Lung (tissue), 12 donors: ENCODE measurements around the gene AHDC1. TPM values are rescaled to one million over a fixed set of nuclear protein-coding genes. Genes with fewer than 3 reads are reported as not detected.

Source experiments
- ATAC-seq: fragments of 200-7000 bp; cut with Tn5 transposase; one replicate; pipeline ENCODE4 v1.9.1; 2020; ENCODE audit warnings: moderate number of reproducible peaks; ENCODE audit not compliant: insufficient read depth, low FRiP score
- DNase-seq, 3 donors: peaks; one replicate each; pipeline ENCODE4 v3.0.0-alpha.2; 2013 to 2017
- H3K27ac ChIP-seq, 2 donors: one replicate each; pipeline ENCODE4 v1.5.1; 2013; ENCODE audit warnings: mild to moderate bottlenecking in 2 of 2, moderate library complexity in 2 of 2, control low read depth in 1 of 2, inconsistent platforms in 1 of 2, low read depth in 1 of 2, low read length in 1 of 2
- H3K27me3 ChIP-seq, 3 donors: one replicate each; pipeline ENCODE4 v1.5.1; 2013; ENCODE audit warnings: low read length in 2 of 3; ENCODE audit not compliant: control insufficient read depth in 3 of 3, insufficient read depth in 3 of 3
- H3K36me3 ChIP-seq, 4 donors: one replicate each; pipeline ENCODE4 v1.5.1; 2013; ENCODE audit warnings: low read length in 4 of 4, mild to moderate bottlenecking in 1 of 4, moderate library complexity in 1 of 4; ENCODE audit not compliant: control insufficient read depth in 4 of 4, insufficient read depth in 4 of 4
- H3K4me1 ChIP-seq, 5 donors: one replicate each; pipeline ENCODE4 v1.5.1; 2013; ENCODE audit warnings: low read length in 5 of 5, mild to moderate bottlenecking in 2 of 5, moderate library complexity in 1 of 5; ENCODE audit not compliant: control insufficient read depth in 5 of 5, insufficient read depth in 5 of 5
- H3K4me3 ChIP-seq: one replicate; pipeline ENCODE4 v1.5.1; 2013; ENCODE audit warnings: mild to moderate bottlenecking, control low read depth, moderate library complexity
- H3K9ac ChIP-seq, 2 donors: one replicate each; pipeline ENCODE4 v1.5.1; 2013; ENCODE audit warnings: low read length in 2 of 2, control low read depth in 1 of 2; ENCODE audit not compliant: insufficient read depth in 1 of 2
- H3K9me3 ChIP-seq, 4 donors: one replicate each; pipeline ENCODE4 v1.5.1; 2013; ENCODE audit warnings: low read length in 3 of 4, mild to moderate bottlenecking in 1 of 4, moderate library complexity in 1 of 4; ENCODE audit not compliant: control insufficient read depth in 4 of 4, insufficient read depth in 3 of 4
- WGBS, 2 donors: extraction: QIAGEN DNeasy Blood & Tissue Kit; methylation state at CpG; one replicate each; pipeline ENCODE4 v1.1.7; 2013; 5-methylcytosine and 5-hydroxymethylcytosine counted together
- polyA plus RNA-seq, 2 donors: library from polyadenylated mRNA; stranded (reverse); fragments of 200-250 nt; gene quantifications; one replicate each; pipeline ENCODE4 v1.2.1, GENCODE V29; 2013
- total RNA-seq, 2 donors: library from RNA; depleted of rRNA in 1 of 2; stranded (reverse); fragments of >200 nt in 1 of 2; gene quantifications; one replicate each; pipeline ENCODE4 v1.2.1, GENCODE V29; 2014 to 2021
- TF ChIP-seq, protein P1 (sequence below): IDR thresholded peaks from 2 replicates; pipeline ENCODE4 v1.5.1; 2012; ENCODE audit warnings: mild to moderate bottlenecking; ENCODE audit errors: control extremely low read depth, extremely low read depth
- donor health status: control.
- donor health status: control.
- donor health status: Bipolar disorder and iron deficiency.
- donor health status: healthy.
- donor health status: DM: yes; HTN: yes; CAD: no.

The AHDC1 gene
- total and polyA plus RNA-seq, 4 donors = 10.3 to 37.9 (median 21.8) TPM

GRCh38 chr1:27513958-27514357, 90.0 kb downstream of the AHDC1 start:
- Histone ChIP-seq H3K4me3 (no peak overlapping the region), H3K27ac (peak overlapping the region in 1 of 2 donors; percentile 9), H3K36me3 (no peaks in the 10 kb centered on the region), H3K27me3 (no peaks in the 10 kb centered on the region), H3K9ac (no peak overlapping the region), H3K4me1 (peaks cover 3 to 22% (median 9%) of the 10 kb centered on the region in 5 donors), H3K9me3 (no peaks in the 10 kb centered on the region)
- 29 to 37% methylated on average over 5 to 7 of the region's 7 CpGs for WGBS, 2 donors
- DNase-seq = no peak
- TF ChIP-seq, protein P1, sequence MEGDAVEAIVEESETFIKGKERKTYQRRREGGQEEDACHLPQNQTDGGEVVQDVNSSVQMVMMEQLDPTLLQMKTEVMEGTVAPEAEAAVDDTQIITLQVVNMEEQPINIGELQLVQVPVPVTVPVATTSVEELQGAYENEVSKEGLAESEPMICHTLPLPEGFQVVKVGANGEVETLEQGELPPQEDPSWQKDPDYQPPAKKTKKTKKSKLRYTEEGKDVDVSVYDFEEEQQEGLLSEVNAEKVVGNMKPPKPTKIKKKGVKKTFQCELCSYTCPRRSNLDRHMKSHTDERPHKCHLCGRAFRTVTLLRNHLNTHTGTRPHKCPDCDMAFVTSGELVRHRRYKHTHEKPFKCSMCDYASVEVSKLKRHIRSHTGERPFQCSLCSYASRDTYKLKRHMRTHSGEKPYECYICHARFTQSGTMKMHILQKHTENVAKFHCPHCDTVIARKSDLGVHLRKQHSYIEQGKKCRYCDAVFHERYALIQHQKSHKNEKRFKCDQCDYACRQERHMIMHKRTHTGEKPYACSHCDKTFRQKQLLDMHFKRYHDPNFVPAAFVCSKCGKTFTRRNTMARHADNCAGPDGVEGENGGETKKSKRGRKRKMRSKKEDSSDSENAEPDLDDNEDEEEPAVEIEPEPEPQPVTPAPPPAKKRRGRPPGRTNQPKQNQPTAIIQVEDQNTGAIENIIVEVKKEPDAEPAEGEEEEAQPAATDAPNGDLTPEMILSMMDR = no peak
- no peak for ATAC-seq

DNA sequence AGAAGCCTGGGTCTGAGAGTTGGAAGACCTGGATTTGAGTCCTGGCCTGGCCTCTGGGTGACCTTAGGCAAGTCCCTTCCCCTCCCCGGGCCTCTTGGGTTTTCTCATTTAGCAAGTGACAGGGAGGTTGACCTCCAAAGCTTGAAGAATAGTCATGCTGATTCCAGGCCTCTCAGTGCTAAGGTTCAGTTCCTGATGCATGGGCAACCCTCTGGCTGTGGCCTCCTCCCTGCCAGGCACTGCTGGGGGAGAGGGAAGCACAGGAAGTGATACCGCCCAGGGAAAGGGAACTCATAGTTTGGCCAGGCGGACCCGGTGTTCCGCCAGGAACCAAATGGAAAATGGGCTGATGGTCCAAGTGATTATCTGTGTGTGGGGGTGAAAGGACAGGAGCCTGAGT, 90.4 kb downstream of the AHDC1 start:
- TF ChIP-seq, protein P1 = no peak
- 33 to 47% methylated on average over 5 of the region's 5 CpGs for WGBS, 2 donors
- no peak for ATAC-seq
- DNase-seq = no peak
- H3K4me1 ChIP-seq = peaks cover 3 to 19% (median 9%) of the 10 kb centered on the region in 5 donors
- peak overlapping the region in 1 of 2 donors; percentile 5 for H3K27ac ChIP-seq
- no peaks in the 10 kb centered on the region for H3K36me3 ChIP-seq
- H3K4me3 ChIP-seq = no peak overlapping the region
- H3K9me3 ChIP-seq = no peaks in the 10 kb centered on the region
- no peaks in the 10 kb centered on the region for H3K27me3 ChIP-seq
- H3K9ac ChIP-seq = no peak overlapping the region

GRCh38 chr1:27509127-27510080, 94.5 kb downstream of the AHDC1 start:
- TF ChIP-seq, protein P1 = no peak
- WGBS, 2 donors = 78 to 88% methylated on average over 9 of the region's 9 CpGs
- Histone ChIP-seq H3K27ac (no peak overlapping the region), H3K27me3 (no peaks in the 10 kb centered on the region), H3K4me1 (peaks cover 0 to 21% (median 10%) of the 10 kb centered on the region in 5 donors), H3K9ac (no peak overlapping the region), H3K36me3 (no peaks in the 10 kb centered on the region), H3K4me3 (no peak overlapping the region), H3K9me3 (no peaks in the 10 kb centered on the region)
- DNase-seq (no peak), ATAC-seq (no peak)
